Stimulated activated CD8-positive, alpha-beta memory T cell treated with anti-CD3 and anti-CD28 coated beads, Interleukin-2, amount 100 ng/mL, for 48 hours (primary cell): ENCODE results near the gene PUDP.

ENCODE experiments used
- DNase-seq, 2 donors: peaks; one replicate each; pipeline ENCODE4 v3.0.0-alpha.2; 2020; ENCODE audit warnings: low read depth in 2 of 2

The PUDP gene

DNA sequence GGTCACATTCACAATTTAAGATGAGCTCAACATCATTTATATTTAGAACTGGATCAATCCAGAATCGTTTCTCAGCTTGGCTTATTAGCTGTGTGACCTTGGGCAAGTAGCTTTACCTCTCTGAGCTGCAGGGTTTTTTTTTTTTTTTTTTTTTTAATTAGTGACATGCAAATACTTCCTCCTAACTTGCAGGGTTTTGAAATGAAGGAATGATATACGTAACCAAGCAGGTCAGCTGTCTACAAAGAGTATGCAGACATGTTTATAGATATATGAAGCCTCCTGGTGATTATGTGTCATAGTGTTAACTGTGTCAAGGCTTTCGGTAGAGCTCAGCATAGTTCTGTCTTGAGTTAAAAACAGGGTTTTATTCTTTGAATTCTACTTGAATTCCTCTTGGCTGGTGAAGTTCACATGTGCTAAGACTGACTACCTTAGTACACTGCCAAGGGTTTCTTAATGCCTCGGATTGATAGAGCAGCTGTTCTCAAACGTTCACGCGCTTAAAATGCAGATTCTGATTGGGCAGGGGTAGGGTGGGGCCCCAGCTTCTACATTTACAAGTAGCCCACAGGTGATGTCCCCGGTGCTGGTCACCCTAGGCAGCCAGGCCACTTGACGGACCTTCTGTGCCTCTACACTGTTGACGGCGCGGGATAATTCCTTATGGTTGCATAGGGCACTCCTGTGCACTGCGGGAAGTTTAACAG, 1.1 kb downstream of the PUDP start:
- DNase-seq: no peak

DNA sequence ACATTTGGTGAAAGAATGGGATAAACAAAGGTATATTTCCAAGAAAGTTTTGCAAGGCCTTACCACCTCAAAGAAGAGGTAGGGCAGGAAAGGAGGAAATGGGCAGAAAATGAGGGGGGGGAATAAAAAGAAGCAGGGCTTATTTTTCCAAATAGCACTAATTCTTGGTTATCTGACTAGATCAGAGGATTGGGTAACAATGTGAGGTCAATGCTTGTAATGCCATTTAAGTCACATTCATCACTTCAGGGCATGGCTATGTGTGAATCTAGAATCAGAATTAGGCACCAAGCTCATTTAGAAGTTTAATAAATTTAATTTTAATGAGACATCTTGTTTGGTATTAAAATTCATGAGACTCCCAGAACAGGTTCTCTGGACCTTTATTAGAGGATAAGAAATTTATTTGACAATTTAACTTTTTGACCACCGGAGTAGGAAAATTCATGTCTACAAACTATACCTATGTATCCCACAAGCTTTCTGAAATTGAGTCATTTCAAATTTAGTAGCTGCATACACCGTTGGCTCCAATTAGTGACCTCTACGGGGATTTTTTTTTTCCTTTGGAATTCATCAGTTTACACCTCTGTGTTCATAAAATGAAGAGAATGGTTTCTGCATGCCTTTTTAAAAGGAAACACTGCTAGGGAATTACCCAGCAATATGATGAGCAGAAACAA, 1.8 kb downstream of the PUDP start:
- no peak for DNase-seq

GRCh38 chrX:7145454-7145853, 2.5 kb downstream of the PUDP start:
- no peak for DNase-seq

GRCh38 chrX:7143941-7144525, 3.9 kb downstream of the PUDP start:
- no peak for DNase-seq

- no peak for DNase-seq
Measured at GRCh38 chrX:7143076-7143475, 4.9 kb downstream of the PUDP start.

GRCh38 chrX:7139202-7140081, 8.5 kb downstream of the PUDP start:
- DNase-seq: no peak

- DNase-seq: no peak
Measured at GRCh38 chrX:7134981-7135380, 13.0 kb downstream of the PUDP start.

DNA sequence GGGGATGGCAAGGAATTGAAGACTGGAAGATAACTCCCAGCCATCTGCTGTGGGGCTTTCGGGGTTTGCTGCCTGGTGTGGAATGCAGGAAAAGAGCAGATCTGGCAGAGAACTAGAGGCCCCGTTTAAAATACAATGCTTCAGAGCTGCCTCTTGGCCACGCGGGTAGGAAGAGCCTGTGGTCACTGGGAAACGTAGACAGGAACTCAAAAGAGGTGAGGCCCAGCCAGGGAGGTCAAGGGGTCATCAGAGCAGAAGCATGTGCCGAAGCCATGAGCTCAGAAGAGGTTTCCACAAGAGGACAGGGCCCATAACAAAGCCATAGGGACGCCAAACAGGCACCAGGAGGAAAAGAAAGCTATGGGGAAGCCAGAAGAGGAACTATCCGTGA, 14.9 kb downstream of the PUDP start:
- DNase-seq: no peak

GRCh38 chrX:7132335-7133049, 15.5 kb downstream of the PUDP start:
- no peak for DNase-seq

GRCh38 chrX:7131621-7132020, 16.3 kb downstream of the PUDP start:
- no peak for DNase-seq

DNA sequence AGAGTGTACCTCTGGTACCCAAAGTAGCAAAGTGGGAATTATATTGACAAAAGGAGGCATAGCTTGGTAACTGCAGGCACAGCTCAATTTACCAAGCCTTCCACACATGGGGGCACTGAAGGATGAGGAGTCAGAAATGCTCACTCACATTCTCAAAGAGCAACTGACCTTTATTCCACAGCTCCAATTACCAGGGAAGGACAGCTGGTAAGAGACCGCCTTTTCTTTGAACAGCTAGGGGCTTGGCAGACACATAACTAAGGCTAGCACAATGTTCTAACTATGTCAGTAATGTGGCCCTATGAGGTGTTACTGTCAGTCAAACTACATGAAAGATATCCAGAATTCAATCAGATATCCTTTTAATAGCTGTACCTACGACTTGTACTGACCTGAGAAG, 20.9 kb downstream of the PUDP start:
- no peak for DNase-seq

DNA sequence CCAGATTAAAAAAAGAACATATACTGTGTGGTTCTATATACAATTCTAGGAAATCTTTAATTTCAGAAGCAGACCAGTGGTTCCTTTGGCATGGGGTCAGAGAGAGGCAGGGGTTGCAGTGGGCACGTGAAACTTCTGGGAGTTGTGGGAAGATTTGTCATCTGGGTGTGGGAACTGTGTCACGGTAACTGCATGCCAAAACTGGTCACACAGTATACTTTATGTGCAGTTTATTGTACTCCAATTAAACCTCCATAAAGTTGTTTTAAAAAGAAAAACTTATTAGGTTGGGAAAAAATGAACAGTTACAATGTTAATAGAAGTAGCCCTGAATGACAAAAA, 27.1 kb downstream of the PUDP start:
- DNase-seq: no peak

GRCh38 chrX:7119950-7120877, 27.7 kb downstream of the PUDP start:
- no peak for DNase-seq

- DNase-seq: no peak
Measured at GRCh38 chrX:7117587-7117986, 30.4 kb downstream of the PUDP start.

DNA sequence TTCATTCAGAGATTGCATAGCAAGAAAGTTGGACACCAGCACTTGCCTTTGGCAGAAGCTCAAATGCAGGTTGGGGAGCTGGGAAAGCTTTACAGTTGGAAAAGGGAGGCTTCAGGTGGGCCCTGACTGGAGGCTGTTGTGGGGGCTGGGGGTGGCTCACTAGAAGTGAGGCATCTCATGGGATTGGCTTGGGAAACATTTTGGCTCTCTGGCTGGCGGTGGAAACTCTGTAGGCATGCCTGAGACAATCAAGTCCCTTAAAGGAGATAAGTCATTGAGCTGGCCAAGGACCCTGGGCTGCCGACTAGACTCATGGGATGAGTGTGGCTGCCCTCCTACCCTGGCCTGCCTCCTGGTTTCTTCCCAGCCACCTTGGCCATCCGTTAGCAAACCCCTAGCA, 31.9 kb downstream of the PUDP start:
- no peak for DNase-seq

GRCh38 chrX:7115557-7115956, 32.4 kb downstream of the PUDP start:
- DNase-seq: no peak

DNA sequence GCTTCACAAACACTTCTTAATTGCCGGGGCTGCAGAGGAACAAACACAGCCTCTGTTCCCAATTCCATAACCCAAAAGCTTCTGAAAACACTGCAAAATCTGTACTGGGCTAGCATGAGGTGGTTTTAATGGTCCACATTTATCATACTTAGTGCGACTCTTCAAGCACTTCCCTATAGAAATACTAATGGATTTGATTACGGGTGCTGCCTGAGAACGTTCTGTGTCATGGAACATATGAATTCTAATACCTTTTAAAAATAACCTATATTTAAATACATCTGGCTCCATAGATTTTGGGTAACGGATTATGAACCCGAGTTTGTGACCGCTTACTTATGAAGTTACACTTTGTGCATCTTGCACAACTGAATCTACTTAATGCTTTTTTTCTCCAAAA, 35.9 kb downstream of the PUDP start:
- DNase-seq: no peak

DNA sequence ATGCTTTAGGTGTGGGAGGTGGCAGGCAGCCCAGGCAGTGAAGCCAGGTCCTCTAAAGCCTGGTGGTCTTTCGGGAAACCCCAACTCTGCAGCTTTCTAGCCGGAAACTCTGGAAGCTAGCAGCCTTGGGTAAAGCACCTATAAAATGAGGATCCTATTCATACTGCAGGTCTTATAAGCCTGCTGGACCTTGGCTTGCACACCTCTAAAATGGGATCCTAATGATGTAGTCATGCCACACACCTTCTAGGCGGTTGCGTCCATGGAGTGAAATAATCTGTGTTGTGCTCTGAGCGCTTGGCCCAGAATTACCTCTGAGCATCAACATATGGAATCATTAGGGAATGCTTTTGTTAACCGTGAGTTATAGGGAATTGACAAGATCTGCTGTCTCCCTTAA, 36.4 kb downstream of the PUDP start:
- DNase-seq: no peak

- DNase-seq: no peak
Measured at GRCh38 chrX:7110821-7111276, 37.1 kb downstream of the PUDP start.
